GM18499 (cell line): ENCODE measurements around the gene DMGDH.

Experiments used
- ATAC-seq: cut with Tn5 transposase; IDR thresholded peaks from one replicate; pipeline ENCODE4 v1.9.1; 2021; ENCODE audit warnings: moderate number of reproducible peaks; ENCODE audit not compliant: insufficient read depth, unreplicated experiment

Gene DMGDH

GRCh38 chr5:79074641-79075040, 5.2 kb upstream of the DMGDH start:
- ATAC-seq, result no peak

GRCh38 chr5:79070350-79070667, 835 bp upstream of the DMGDH start:
- no peak for ATAC-seq

GRCh38 chr5:79062436-79062835, 7.0 kb downstream of the DMGDH start:
- ATAC-seq, result no peak

- no peak for ATAC-seq
These were observed 9.8 kb downstream of the DMGDH start for GRCh38 chr5:79059674-79060073.

GRCh38 chr5:79056847-79057246, 12.6 kb downstream of the DMGDH start:
- no peak for ATAC-seq

GRCh38 chr5:79055017-79055416, 14.5 kb downstream of the DMGDH start:
- ATAC-seq, result no peak

- no peak for ATAC-seq
These were observed 16.2 kb downstream of the DMGDH start for GRCh38 chr5:79053321-79053720.

GRCh38 chr5:79050498-79050897, 19.0 kb downstream of the DMGDH start:
- no peak for ATAC-seq

- ATAC-seq, result no peak
These were observed 21.0 kb downstream of the DMGDH start for GRCh38 chr5:79048437-79048836.

- ATAC-seq, result no peak
These were observed 22.3 kb downstream of the DMGDH start for GRCh38 chr5:79047199-79047598.

- no peak for ATAC-seq
These were observed 27.3 kb downstream of the DMGDH start for GRCh38 chr5:79042188-79042587.

GRCh38 chr5:79036769-79037168, 32.7 kb downstream of the DMGDH start:
- no peak for ATAC-seq

- no peak for ATAC-seq
These were observed 34.2 kb downstream of the DMGDH start for GRCh38 chr5:79035237-79035636.

GRCh38 chr5:79032782-79033181, 36.7 kb downstream of the DMGDH start:
- no peak for ATAC-seq

- ATAC-seq, result no peak
These were observed 37.3 kb downstream of the DMGDH start for GRCh38 chr5:79032031-79032695.

- no peak for ATAC-seq
These were observed 38.0 kb downstream of the DMGDH start for GRCh38 chr5:79031485-79031867.

- ATAC-seq, result no peak
These were observed 38.6 kb downstream of the DMGDH start for GRCh38 chr5:79030663-79031484.

- no peak for ATAC-seq
These were observed 44.4 kb downstream of the DMGDH start for GRCh38 chr5:79025054-79025472.

GRCh38 chr5:79023947-79024346, 45.5 kb downstream of the DMGDH start:
- ATAC-seq, result no peak

GRCh38 chr5:79023348-79023747, 46.1 kb downstream of the DMGDH start:
- no peak for ATAC-seq

- no peak for ATAC-seq
These were observed 46.7 kb downstream of the DMGDH start for GRCh38 chr5:79022771-79023170.

GRCh38 chr5:79021753-79022152, 47.7 kb downstream of the DMGDH start:
- no peak for ATAC-seq
